ENCODE results near the gene SHKBP1. TPM values are rescaled to one million over a fixed set of nuclear protein-coding genes. Genes with fewer than 3 reads are reported as not detected.

Gene SHKBP1
- total RNA-seq, 5 donors from 2014 or later (not counting 1 experiment from before 2014, with no cell fraction given), result 117 to 153 (median 142) TPM

DNA sequence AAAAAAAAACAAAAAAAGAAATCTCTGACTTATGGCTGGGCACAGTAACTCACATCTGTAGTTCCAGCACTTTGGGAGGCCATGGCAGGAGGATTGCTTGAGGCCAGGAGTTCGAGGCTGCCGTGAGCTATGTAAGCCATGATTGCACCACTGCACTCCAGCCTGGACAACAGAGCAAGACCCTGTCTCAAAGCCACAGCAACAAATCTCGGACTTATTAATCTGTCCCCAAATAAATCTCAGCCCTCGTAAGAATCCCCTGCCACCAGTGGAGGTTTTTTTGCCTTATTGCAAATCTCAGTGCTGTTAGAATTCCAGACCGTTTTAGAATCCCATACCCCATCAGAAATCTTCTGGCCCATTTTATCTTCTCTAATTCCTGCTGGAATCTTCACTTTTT is 4.9 kb downstream of the SHKBP1 start:
- Mint-ChIP-seq H3K9me3 (no peaks in the 10 kb centered on the region), H3K27me3 (no peaks in the 10 kb centered on the region), H3K27ac (no peak overlapping the region), H3K4me1 (peaks cover 14 to 23% (median 18%) of the 10 kb centered on the region in 3 donors), H3K36me3 (peaks cover 50% of the 10 kb centered on the region), H3K4me3 (no peak overlapping the region)
- Histone ChIP-seq H3K9me3 (no peaks in the 10 kb centered on the region), H3K36me3 (ENCODE audit: control insufficient read depth in 2 of 2, extremely low read depth in 1 of 2, insufficient read depth in 1 of 2, low read length in 1 of 2) (peaks cover 8 to 61% of the 10 kb centered on the region in 2 donors), H3K27me3 (replicated peaks in 1 of 2; ENCODE audit: control insufficient read depth in 2 of 2, extremely low read depth in 1 of 2, insufficient read depth in 2 of 2, low read length in 1 of 2) (no peaks in the 10 kb centered on the region), H3K4me3 (ENCODE audit: control insufficient read depth in 1 of 2, extremely low read depth in 1 of 2, low read length in 1 of 2) (no peak overlapping the region), H3K4me1 (ENCODE audit: control insufficient read depth in 1 of 2, extremely low read depth in 1 of 2, insufficient read depth in 2 of 2, low read length in 2 of 2) (peaks cover 0 to 17% of the 10 kb centered on the region in 2 experiments), H3K27ac (ENCODE audit: low read length) (no peak overlapping the region)
- ATAC-seq (replicated peaks in 1 of 4) (no peak), DNase-seq (no peak)
- 96% methylated on average over 5 of the region's 5 CpGs for WGBS (ENCODE audit: insufficient coverage)
- POLR2A ChIA-PET, result no interaction called here
- CTCF ChIA-PET, result interaction anchor here in 1 of 2 donors (1.0 kb wide), 1 partner anchor 53 kb away, joined by 6 read pairs; no protein-coding TSS in a partner anchor

GRCh38 chr19:40582467-40582866 is 5.8 kb downstream of the SHKBP1 start:
- no peaks in the 10 kb centered on the region for H3K9me3 ChIP-seq
- WGBS (ENCODE audit: insufficient coverage), result 100% methylated on average over 1 of the region's 2 CpGs
- H3K36me3 ChIP-seq (ENCODE audit: control insufficient read depth in 2 of 2, extremely low read depth in 1 of 2, insufficient read depth in 1 of 2, low read length in 1 of 2), result peaks cover 8 to 71% of the 10 kb centered on the region in 2 donors
- no peaks in the 10 kb centered on the region for H3K9me3 Mint-ChIP-seq
- peak overlapping the region in 1 of 2 donors; percentile 25 for H3K27ac Mint-ChIP-seq
- CTCF ChIA-PET, result no interaction called here
- DNase-seq, result no peak
- POLR2A ChIA-PET, result no interaction called here
- H3K27me3 ChIP-seq (replicated peaks in 1 of 2; ENCODE audit: control insufficient read depth in 2 of 2, extremely low read depth in 1 of 2, insufficient read depth in 2 of 2, low read length in 1 of 2), result no peaks in the 10 kb centered on the region
- no peak for ATAC-seq (replicated peaks in 1 of 4)
- peaks cover 0 to 13% of the 10 kb centered on the region in 2 experiments for H3K4me1 ChIP-seq (ENCODE audit: control insufficient read depth in 1 of 2, extremely low read depth in 1 of 2, insufficient read depth in 2 of 2, low read length in 2 of 2)
- H3K4me1 Mint-ChIP-seq, result peaks cover 14 to 20% (median 15%) of the 10 kb centered on the region in 3 donors
- H3K4me3 Mint-ChIP-seq, result no peak overlapping the region
- peaks cover 56% of the 10 kb centered on the region for H3K36me3 Mint-ChIP-seq
- H3K27me3 Mint-ChIP-seq, result no peaks in the 10 kb centered on the region
- no peak overlapping the region for H3K4me3 ChIP-seq (ENCODE audit: control insufficient read depth in 1 of 2, extremely low read depth in 1 of 2, low read length in 1 of 2)
- no peak overlapping the region for H3K27ac ChIP-seq (ENCODE audit: low read length)

DNA sequence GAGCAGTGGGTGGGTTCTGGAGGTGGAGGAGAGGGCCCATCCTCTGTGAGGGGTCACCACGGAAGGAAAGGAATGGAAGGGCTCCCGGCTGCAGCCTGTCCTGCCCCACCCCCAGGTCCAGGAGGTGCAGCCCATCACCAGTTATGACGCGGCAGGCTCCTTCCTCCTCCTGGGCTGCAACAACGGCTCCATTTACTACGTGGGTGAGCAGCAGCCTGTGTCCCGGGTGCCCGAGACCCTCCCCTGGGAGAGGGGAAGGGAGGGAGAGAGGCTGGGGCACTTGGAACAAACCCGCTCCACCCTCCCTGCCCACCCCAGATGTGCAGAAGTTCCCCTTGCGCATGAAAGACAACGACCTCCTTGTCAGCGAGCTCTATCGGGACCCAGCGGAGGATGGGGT is 6.6 kb downstream of the SHKBP1 start:
- H3K27ac ChIP-seq (ENCODE audit: low read length), result no peak overlapping the region
- H3K36me3 Mint-ChIP-seq, result peaks cover 58% of the 10 kb centered on the region
- 91% methylated on average over 5 of the region's 14 CpGs for WGBS (ENCODE audit: insufficient coverage)
- ATAC-seq (replicated peaks in 1 of 4) (no peak), DNase-seq (no peak)
- peaks cover 0 to 5% of the 10 kb centered on the region in 2 experiments for H3K4me1 ChIP-seq (ENCODE audit: control insufficient read depth in 1 of 2, extremely low read depth in 1 of 2, insufficient read depth in 2 of 2, low read length in 2 of 2)
- H3K4me1 Mint-ChIP-seq, result peaks cover 5 to 11% (median 7%) of the 10 kb centered on the region in 3 donors
- peaks cover 8 to 72% of the 10 kb centered on the region in 2 donors for H3K36me3 ChIP-seq (ENCODE audit: control insufficient read depth in 2 of 2, extremely low read depth in 1 of 2, insufficient read depth in 1 of 2, low read length in 1 of 2)
- H3K27me3 Mint-ChIP-seq, result no peaks in the 10 kb centered on the region
- H3K4me3 ChIP-seq (ENCODE audit: control insufficient read depth in 1 of 2, extremely low read depth in 1 of 2, low read length in 1 of 2), result no peak overlapping the region
- H3K9me3 ChIP-seq, result no peaks in the 10 kb centered on the region
- CTCF ChIA-PET, result no interaction called here
- H3K27me3 ChIP-seq (replicated peaks in 1 of 2; ENCODE audit: control insufficient read depth in 2 of 2, extremely low read depth in 1 of 2, insufficient read depth in 2 of 2, low read length in 1 of 2), result no peaks in the 10 kb centered on the region
- POLR2A ChIA-PET, result interaction anchor here in 1 of 2 donors (0.5 kb wide), 1 partner anchor 52 kb away, joined by 5 read pairs; no protein-coding TSS in a partner anchor
- no peak overlapping the region for H3K4me3 Mint-ChIP-seq
- H3K27ac Mint-ChIP-seq, result no peak overlapping the region
- H3K9me3 Mint-ChIP-seq, result no peaks in the 10 kb centered on the region

DNA sequence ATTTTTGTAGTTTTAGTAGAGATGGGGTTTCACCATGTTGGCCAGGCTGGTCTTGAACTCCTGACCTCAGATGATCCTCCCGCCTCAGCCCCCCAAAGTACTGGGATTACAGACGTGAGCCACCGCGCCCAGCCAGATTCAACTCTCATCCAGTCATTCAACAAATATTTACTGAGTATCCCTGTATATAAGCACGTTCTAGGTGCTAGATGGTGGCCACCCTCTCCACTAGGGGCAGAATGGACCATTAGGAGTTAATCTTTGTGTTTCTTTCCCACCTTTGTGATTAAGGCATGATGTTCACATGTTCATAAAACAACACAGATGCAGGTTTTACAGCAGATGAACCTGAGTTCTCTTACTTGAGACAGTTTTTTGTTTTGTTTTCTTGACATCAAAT is 7.3 kb downstream of the SHKBP1 start:
- H3K27ac Mint-ChIP-seq, result no peak overlapping the region
- no peaks in the 10 kb centered on the region for H3K4me1 ChIP-seq (ENCODE audit: control insufficient read depth in 1 of 2, extremely low read depth in 1 of 2, insufficient read depth in 2 of 2, low read length in 2 of 2)
- ChIA-PET POLR2A (no interaction called here), CTCF (no interaction called here)
- no peaks in the 10 kb centered on the region for H3K27me3 ChIP-seq (replicated peaks in 1 of 2; ENCODE audit: control insufficient read depth in 2 of 2, extremely low read depth in 1 of 2, insufficient read depth in 2 of 2, low read length in 1 of 2)
- H3K4me1 Mint-ChIP-seq, result peaks cover 0 to 6% (median 2%) of the 10 kb centered on the region in 3 donors
- H3K9me3 Mint-ChIP-seq, result no peaks in the 10 kb centered on the region
- no peaks in the 10 kb centered on the region for H3K9me3 ChIP-seq
- no peak overlapping the region for H3K4me3 Mint-ChIP-seq
- peaks cover 55% of the 10 kb centered on the region for H3K36me3 Mint-ChIP-seq
- no peak overlapping the region for H3K27ac ChIP-seq (ENCODE audit: low read length)
- DNase-seq, result no peak
- no peak overlapping the region for H3K4me3 ChIP-seq (ENCODE audit: control insufficient read depth in 1 of 2, extremely low read depth in 1 of 2, low read length in 1 of 2)
- peaks cover 12 to 79% of the 10 kb centered on the region in 2 donors for H3K36me3 ChIP-seq (ENCODE audit: control insufficient read depth in 2 of 2, extremely low read depth in 1 of 2, insufficient read depth in 1 of 2, low read length in 1 of 2)
- no peak for ATAC-seq (replicated peaks in 1 of 4)
- H3K27me3 Mint-ChIP-seq, result no peaks in the 10 kb centered on the region
- no CpG with 5 or more reads among the region's 5 CpGs for WGBS (ENCODE audit: insufficient coverage)

DNA sequence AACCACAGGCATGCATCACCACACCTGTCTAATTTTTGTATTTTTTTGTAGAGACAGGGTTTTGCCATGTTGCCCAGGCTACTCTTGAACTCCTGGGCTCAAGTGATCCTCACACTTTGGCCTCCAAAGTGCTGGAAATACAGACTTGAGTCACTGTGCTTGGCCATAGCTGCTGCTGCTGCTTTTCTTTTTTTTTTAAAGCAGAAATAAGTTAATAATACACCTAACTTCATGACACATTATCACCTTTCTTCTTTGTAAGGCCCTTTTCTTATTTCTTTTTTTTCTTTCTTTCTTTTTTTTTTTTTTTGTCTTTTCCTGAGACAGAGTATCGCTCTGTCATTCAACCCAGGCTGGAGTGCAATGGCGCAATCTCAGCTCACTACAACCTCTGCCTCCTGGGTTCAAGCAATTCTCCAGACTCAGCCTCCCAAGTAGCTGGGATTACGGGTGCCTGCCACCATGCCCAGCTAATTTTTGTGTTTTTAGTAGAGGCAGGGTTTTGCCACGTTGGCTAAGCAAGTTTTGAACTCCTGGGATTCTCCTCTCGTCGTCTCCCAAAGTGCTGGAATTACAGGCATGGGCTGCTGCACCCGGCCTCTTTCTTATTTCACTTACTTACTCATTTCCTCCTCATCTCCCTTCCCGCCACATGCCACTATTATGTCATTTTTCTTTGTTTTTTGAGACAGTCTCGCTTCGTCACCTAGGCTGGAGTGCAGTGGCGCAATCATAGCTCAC is 8.7 kb downstream of the SHKBP1 start:
- peaks cover 0 to 6% (median 0%) of the 10 kb centered on the region in 3 donors for H3K4me1 Mint-ChIP-seq
- H3K27me3 Mint-ChIP-seq, result no peaks in the 10 kb centered on the region
- no peak overlapping the region for H3K27ac ChIP-seq (ENCODE audit: low read length)
- no peaks in the 10 kb centered on the region for H3K9me3 Mint-ChIP-seq
- H3K36me3 ChIP-seq (ENCODE audit: control insufficient read depth in 2 of 2, extremely low read depth in 1 of 2, insufficient read depth in 1 of 2, low read length in 1 of 2), result peaks cover 10 to 76% of the 10 kb centered on the region in 2 donors
- peak overlapping the region in 1 of 2 donors; percentile 46 for H3K27ac Mint-ChIP-seq
- ATAC-seq (replicated peaks in 1 of 4) (no peak), DNase-seq (no peak)
- 91% methylated on average over 4 of the region's 11 CpGs for WGBS (ENCODE audit: insufficient coverage)
- ChIA-PET POLR2A (no interaction called here), CTCF (interaction anchor here in 1 of 2 donors (0.7 kb wide), 1 partner anchor 122 kb away, joined by 3 read pairs; no protein-coding TSS in a partner anchor)
- no peaks in the 10 kb centered on the region for H3K4me1 ChIP-seq (ENCODE audit: control insufficient read depth in 1 of 2, extremely low read depth in 1 of 2, insufficient read depth in 2 of 2, low read length in 2 of 2)
- no peak overlapping the region for H3K4me3 ChIP-seq (ENCODE audit: control insufficient read depth in 1 of 2, extremely low read depth in 1 of 2, low read length in 1 of 2)
- H3K27me3 ChIP-seq (replicated peaks in 1 of 2; ENCODE audit: control insufficient read depth in 2 of 2, extremely low read depth in 1 of 2, insufficient read depth in 2 of 2, low read length in 1 of 2), result no peaks in the 10 kb centered on the region
- peaks cover 55% of the 10 kb centered on the region for H3K36me3 Mint-ChIP-seq
- H3K9me3 ChIP-seq, result no peaks in the 10 kb centered on the region
- no peak overlapping the region for H3K4me3 Mint-ChIP-seq

GRCh38 chr19:40585982-40586422 is 9.3 kb downstream of the SHKBP1 start:
- no peak overlapping the region for H3K4me3 Mint-ChIP-seq
- POLR2A ChIA-PET, result no interaction called here
- H3K27ac Mint-ChIP-seq, result peak overlapping the region in 1 of 2 donors; percentile 46

More at GRCh38 chr19:40585982-40586422, 9.3 kb downstream of the SHKBP1 start:
- no peaks in the 10 kb centered on the region for H3K27me3 ChIP-seq (replicated peaks in 1 of 2; ENCODE audit: control insufficient read depth in 2 of 2, extremely low read depth in 1 of 2, insufficient read depth in 2 of 2, low read length in 1 of 2)
- no peaks in the 10 kb centered on the region for H3K4me1 ChIP-seq (ENCODE audit: control insufficient read depth in 1 of 2, extremely low read depth in 1 of 2, insufficient read depth in 2 of 2, low read length in 2 of 2)
- CTCF ChIA-PET, result no interaction called here
- H3K27me3 Mint-ChIP-seq, result no peaks in the 10 kb centered on the region
- H3K4me1 Mint-ChIP-seq, result peaks cover 0 to 4% (median 0%) of the 10 kb centered on the region in 3 donors
- H3K27ac ChIP-seq (ENCODE audit: low read length), result no peak overlapping the region
- H3K36me3 Mint-ChIP-seq, result peaks cover 49% of the 10 kb centered on the region
- H3K9me3 ChIP-seq, result no peaks in the 10 kb centered on the region
- no peaks in the 10 kb centered on the region for H3K9me3 Mint-ChIP-seq
- ATAC-seq (replicated peaks in 1 of 4) (no peak), DNase-seq (no peak)
- H3K36me3 ChIP-seq (ENCODE audit: control insufficient read depth in 2 of 2, extremely low read depth in 1 of 2, insufficient read depth in 1 of 2, low read length in 1 of 2), result peaks cover 14 to 75% of the 10 kb centered on the region in 2 donors
- no peak overlapping the region for H3K4me3 ChIP-seq (ENCODE audit: control insufficient read depth in 1 of 2, extremely low read depth in 1 of 2, low read length in 1 of 2)
- WGBS (ENCODE audit: insufficient coverage), result 93% methylated on average over 2 of the region's 2 CpGs

Data from T-cell (primary cell).